Omental fat pad (tissue), 4 donors: Measurements from ENCODE around the gene ELL2. TPM values are rescaled to one million over a fixed set of nuclear protein-coding genes. Genes with fewer than 3 reads are reported as not detected.
"Not testable (repeated sequence)": the region's sequence is repeated elsewhere in the genome, so short reads cannot be mapped to it uniquely, and the experiment has no call there.

ENCODE experiments used
- ATAC-seq: fragments of 150-250 bp; one replicate; pipeline ENCODE4 v1.9.1; 2016; ENCODE audit warnings: mild to moderate bottlenecking, moderate library complexity; ENCODE audit not compliant: low FRiP score
- DNase-seq: peaks from one replicate; pipeline ENCODE4 v3.0.0-alpha.2; 2019; ENCODE audit warnings: low spot score
- total RNA-seq, 4 donors: library from RNA; depleted of rRNA; stranded (reverse); fragments of >200 nt; gene quantifications; one replicate each; pipeline ENCODE4 v1.1.0, GENCODE V29; 2016
- TF ChIP-seq, protein P1 (sequence below), 3 donors: fragments of 450-650 bp; IDR thresholded peaks; one replicate each; pipeline ENCODE4 v1.5.1; 2016 to 2017; ENCODE audit warnings: antibody characterized with exemption in 3 of 3, mild to moderate bottlenecking in 3 of 3, moderate library complexity in 2 of 3

Gene ELL2
- total RNA-seq, 4 donors from 2014 or later, result 64.3 to 318 (median 121) TPM

DNA sequence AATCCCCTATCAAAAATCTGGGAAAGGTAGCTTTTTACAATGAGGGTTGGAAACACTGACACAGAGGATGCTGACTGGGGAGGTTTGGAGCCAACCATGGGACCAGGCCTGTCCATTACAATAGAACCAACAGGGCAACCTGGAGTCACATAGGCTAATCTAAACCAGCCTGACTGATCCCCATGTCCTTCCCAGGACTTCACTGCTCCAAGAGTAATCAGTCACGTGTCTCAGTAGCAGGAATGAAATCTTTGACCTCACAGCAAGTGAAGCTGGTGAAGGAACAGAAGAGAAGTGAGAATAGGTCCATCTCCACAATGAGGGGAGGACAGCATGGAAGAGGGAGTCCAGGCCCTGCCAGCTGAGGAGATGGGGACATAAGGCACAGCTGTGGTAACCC, 123.1 kb downstream of the ELL2 start:
- TF ChIP-seq, protein P1, sequence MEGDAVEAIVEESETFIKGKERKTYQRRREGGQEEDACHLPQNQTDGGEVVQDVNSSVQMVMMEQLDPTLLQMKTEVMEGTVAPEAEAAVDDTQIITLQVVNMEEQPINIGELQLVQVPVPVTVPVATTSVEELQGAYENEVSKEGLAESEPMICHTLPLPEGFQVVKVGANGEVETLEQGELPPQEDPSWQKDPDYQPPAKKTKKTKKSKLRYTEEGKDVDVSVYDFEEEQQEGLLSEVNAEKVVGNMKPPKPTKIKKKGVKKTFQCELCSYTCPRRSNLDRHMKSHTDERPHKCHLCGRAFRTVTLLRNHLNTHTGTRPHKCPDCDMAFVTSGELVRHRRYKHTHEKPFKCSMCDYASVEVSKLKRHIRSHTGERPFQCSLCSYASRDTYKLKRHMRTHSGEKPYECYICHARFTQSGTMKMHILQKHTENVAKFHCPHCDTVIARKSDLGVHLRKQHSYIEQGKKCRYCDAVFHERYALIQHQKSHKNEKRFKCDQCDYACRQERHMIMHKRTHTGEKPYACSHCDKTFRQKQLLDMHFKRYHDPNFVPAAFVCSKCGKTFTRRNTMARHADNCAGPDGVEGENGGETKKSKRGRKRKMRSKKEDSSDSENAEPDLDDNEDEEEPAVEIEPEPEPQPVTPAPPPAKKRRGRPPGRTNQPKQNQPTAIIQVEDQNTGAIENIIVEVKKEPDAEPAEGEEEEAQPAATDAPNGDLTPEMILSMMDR (IDR thresholded peaks at IDR 0.05), result no peak
- no peak for ATAC-seq
- DNase-seq, result no peak

DNA sequence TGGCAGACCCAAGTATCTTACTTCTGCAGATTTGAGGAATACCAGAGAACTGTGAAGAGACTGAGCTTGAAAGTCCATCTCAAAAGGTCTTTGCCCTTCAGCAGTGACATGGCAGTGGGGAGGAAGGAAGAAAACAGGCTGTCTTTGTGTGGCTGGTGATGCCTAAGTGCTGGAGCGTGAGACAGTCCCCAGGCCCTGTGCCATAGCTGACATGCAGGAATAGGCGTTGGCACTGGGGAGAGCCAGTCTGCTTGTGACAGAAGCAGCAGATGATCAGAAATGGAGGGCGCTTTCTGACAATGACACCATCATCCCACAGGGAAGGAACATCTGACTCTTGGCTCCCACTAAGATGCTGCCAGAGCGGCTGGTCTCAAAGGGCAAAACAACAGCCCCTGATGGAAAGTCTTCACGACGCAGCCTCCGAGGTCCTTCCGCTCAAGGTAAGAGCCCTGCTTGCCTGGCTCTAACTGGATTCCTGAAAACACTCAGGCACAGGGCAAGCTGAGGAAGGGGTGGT, 123.6 kb downstream of the ELL2 start:
- DNase-seq, result no peak
- TF ChIP-seq, protein P1 (IDR thresholded peaks at IDR 0.05), result no peak
- no peak for ATAC-seq

DNA sequence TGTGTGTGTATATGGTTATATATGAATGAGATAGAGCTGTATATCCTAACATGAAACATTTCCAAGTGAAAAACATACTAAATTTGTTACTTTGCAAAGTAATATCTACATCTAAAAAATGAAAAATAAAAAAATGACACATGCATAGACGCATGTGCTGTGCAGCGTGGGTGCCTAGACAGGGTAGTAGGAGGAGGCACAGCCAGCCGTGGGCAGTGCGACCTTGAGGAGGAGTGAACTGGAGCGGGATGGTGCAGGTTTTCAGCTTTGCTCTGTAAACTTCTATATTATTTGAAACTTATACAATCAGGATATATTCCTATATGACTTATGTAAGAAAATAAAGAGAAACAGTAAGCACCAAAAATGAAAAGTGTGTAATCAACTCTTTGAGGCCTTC, 124.2 kb downstream of the ELL2 start:
- TF ChIP-seq, protein P1 (IDR thresholded peaks at IDR 0.05), result no peak
- ATAC-seq (no peak), DNase-seq (no peak)

DNA sequence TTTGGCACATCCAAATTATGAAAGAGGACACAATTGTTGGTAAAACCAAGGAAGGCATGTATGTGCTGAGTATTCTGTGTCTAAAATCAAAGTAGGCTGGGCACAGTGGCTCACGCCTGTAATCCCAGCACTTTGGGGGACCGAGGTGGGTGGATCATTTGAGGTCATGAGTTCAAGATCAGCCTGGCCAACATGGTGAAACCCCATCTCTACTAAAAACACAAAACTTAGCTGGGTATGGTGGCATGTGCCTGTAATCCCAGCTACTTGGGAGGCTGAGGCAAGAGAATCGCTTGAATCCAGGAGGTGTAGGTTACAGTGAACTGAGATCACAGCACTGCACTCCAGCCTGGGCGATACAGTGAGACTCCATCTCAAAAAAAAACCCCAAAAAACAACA, 124.7 kb downstream of the ELL2 start:
- not testable (repeated sequence) for DNase-seq

DNA sequence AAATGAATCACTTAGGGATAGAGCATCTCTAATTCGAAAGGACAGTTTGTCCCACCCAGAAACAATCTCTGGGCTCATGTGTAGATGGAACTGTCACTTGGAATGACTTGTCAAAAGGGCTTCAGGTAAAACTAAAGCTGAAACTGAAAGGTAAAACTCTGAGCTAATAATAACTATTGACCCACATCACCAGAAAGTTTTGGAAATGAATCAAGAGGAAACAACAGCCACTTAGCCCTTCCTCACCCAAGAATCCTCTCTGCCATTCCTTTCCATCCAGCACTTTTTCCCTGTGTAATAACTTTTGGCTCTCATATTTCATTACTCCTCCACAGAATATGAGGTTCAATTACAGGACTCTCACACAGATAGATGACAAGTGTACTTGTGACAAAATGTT, 125.1 kb downstream of the ELL2 start:
- TF ChIP-seq, protein P1 (IDR thresholded peaks at IDR 0.05), result no peak
- DNase-seq (no peak), ATAC-seq (no peak)

More for the DNA sequence above, 124.7 kb downstream of the ELL2 start:
- ATAC-seq, result not testable (repeated sequence)

DNA sequence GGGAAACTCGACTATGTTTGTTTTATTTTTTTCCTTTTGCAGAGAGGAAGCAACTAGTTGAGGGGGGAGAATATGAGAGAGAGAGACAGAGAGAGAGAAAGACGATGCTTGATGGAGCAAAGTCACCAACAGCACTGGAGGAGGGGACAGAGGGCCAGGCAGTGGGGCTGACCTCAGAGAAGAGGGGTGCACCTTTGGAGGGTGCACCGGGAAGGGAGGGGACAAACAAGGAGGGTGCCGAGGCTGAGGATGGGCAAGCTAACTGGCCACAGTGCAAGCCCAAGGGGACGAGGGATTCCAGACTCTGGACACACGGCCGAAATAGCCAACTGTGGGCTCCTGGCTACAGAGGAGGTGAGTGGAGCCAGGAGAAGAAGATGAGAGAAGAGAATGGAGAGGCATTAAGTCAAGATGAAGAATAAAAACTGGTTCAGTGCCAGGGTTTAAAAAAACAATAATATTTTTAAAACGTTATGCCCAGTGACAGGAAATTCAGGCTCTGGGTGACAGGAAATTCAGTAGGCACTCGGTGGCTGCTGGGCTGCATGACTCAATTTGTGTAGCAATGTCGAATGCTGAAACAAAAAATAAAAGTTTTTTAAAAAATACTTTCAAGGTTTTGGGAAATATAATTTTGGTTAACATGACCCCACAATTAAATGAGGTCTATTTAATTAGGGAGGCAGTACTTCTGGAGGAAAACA, 125.8 kb downstream of the ELL2 start:
- ATAC-seq (no peak), DNase-seq (no peak)
- TF ChIP-seq, protein P1 (IDR thresholded peaks at IDR 0.05), result no peak

Other genes starting within 250 kb of the ELL2 start
- gene RHOBTB3, start 230.5 kb downstream of the ELL2 start, total RNA-seq, result 100 to 1,000 TPM; 109 to 245 (median 183) TPM
- gene GLRX, start 139.1 kb downstream of the ELL2 start, total RNA-seq, result 100 to 1,000 TPM in 2 of 4 donors, 10 to 100 TPM in 2; 67.2 to 173 (median 111) TPM